ENCODE measurements around the gene ZNF225.

DNA sequence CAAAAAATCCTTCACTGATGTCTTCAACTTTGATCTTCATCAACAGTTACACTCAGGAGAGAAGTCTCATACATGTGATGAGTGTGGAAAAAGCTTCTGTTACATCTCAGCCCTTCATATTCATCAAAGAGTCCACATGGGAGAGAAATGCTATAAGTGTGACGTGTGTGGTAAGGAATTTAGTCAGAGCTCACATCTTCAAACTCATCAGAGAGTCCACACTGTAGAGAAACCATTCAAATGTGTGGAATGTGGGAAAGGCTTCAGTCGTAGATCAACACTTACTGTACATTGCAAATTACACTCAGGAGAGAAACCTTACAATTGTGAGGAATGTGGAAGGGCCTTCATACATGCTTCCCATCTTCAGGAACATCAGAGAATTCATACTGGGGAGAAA, 43.3 kb downstream of the ZNF225 start:
- TF ChIP-seq CTCF (IDR thresholded peaks at IDR 0.05) (no peak), POLR2A (IDR thresholded peaks at IDR 0.05) (no peak)
